ENCODE measurements around the gene ANKRD24.

- TF ChIP-seq POLR2AphosphoS5 (IDR thresholded peaks at IDR 0.05; ENCODE audit: low read depth, low read length) = no peak
- no peak for TF ChIP-seq CTCF (IDR thresholded peaks at IDR 0.05)
- TF ChIP-seq TCF7L2 (IDR thresholded peaks at IDR 0.05; ENCODE audit: low read depth, low read length) = no peak
- TF ChIP-seq REST (IDR thresholded peaks at IDR 0.05; ENCODE audit: insufficient read depth in 1 of 2, low read depth in 2 of 2, low read length in 1 of 2) = no peak
Measured at GRCh38 chr19:4134351-4134750, 48.1 kb upstream of the ANKRD24 start.
